Breast epithelium (tissue), 4 donors: ENCODE measurements around the gene EHF. TPM values are rescaled to one million over a fixed set of nuclear protein-coding genes. Genes with fewer than 3 reads are reported as not detected.

ENCODE experiments used
- DNase-seq, 2 donors: peaks; one replicate each; pipeline ENCODE4 v3.0.0-alpha.2; 2019; ENCODE audit warnings: low spot score in 2 of 2
- H3K27ac ChIP-seq, 2 donors: fragments of 200-600 bp; sonication (generic) in 1 of 2; one replicate each; pipeline ENCODE4 v1.5.1; 2016 to 2019; ENCODE audit warnings: mild to moderate bottlenecking in 1 of 2
- H3K27me3 ChIP-seq, 2 donors: fragments of 200-600 bp; sonication (generic) in 1 of 2; one replicate each; pipeline versions ENCODE4 v1.5.1 to v1.6.0; 2017 to 2019; ENCODE audit warnings: control low read depth in 1 of 2, mild to moderate bottlenecking in 1 of 2
- H3K36me3 ChIP-seq: fragments of 200-600 bp; one replicate; pipeline ENCODE4 v1.5.1; 2019
- H3K4me1 ChIP-seq, 2 donors: fragments of 200-600 bp; sonication (generic); one replicate each; pipeline ENCODE4 v1.5.1; 2016 to 2019; ENCODE audit warnings: control low read depth in 1 of 2
- H3K4me3 ChIP-seq, 3 donors: fragments of 200-600 bp; sonication (generic); 1 replicate in 2 of 3; 2 replicates in 1 of 3; pipeline ENCODE4 v1.5.1; 2016 to 2019; ENCODE audit warnings: mild to moderate bottlenecking in 3 of 3, moderate library complexity in 2 of 3
- H3K9me3 ChIP-seq, 2 donors: fragments of 200-600 bp; sonication (generic) in 1 of 2; one replicate each; pipeline ENCODE4 v1.5.1; 2016 to 2019; ENCODE audit warnings: control low read depth in 1 of 2
- POLR2A ChIP-seq: fragments of 450-650 bp; IDR thresholded peaks from one replicate; pipeline ENCODE4 v1.6.1; 2016; ENCODE audit warnings: antibody characterized with exemption, mild to moderate bottlenecking, moderate library complexity
- POLR2AphosphoS5 ChIP-seq, 3 donors: sonication (generic); formaldehyde crosslinking; IDR thresholded peaks; one replicate each; pipeline ENCODE4 v1.6.1; 2017; ENCODE audit warnings: antibody characterized with exemption in 3 of 3
- intact Hi-C: fragments of 100-400 bp; cut with DNase I; formaldehyde crosslinking; loops from one replicate; pipeline ENCODE4 v1.15.1; 2023; ENCODE audit warnings: low total_unique reads
- total RNA-seq, 3 donors: library from RNA; depleted of rRNA; stranded (reverse); fragments of >200 nt; gene quantifications; one replicate each; pipeline ENCODE4 v1.1.0, GENCODE V29; 2016
- TF ChIP-seq, protein P1 (sequence below), 3 donors: fragments of 450-650 bp; IDR thresholded peaks; one replicate each; pipeline ENCODE4 v1.5.1; 2016 to 2017; ENCODE audit warnings: antibody characterized with exemption in 3 of 3, mild to moderate bottlenecking in 3 of 3, moderate library complexity in 3 of 3

The EHF gene
- total RNA-seq, 3 donors from 2014 or later = 0.16 to 392 (median 132) TPM

DNA sequence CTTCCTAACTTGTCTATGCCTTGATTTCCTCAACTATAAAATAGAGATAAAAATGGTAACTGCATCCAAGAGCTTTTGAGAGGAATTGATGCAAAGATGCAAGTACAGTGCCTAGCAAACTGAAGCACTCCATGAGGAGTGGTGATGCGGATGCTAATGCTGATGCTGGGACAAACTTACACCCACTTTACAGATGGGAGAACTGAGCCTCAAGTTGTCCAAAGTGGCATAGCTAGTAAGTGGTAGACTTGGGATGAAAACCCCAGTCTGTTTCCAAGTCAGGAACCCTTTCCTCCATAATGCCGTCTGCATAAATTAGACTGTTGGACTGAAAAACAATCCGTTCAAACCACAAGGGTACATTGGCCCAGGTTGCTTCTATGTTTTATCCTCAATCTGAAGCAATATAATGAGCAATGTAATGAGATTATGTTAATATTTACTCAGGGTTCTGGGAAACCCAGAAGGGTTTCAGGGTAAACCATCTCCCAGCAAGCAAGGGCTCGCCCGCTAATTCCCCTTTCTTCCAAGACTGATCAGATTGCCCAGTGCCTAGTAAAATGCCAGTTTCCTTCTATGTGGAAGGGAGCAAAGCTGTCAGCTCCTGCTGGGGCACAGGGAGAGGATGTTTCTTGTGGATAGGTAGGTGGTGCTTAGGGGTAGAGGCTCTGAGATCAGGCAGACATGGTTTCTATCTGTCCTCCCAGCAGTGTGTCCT is 10.4 kb upstream of the EHF start:
- no peaks in the 10 kb centered on the region for H3K27me3 ChIP-seq

DNA sequence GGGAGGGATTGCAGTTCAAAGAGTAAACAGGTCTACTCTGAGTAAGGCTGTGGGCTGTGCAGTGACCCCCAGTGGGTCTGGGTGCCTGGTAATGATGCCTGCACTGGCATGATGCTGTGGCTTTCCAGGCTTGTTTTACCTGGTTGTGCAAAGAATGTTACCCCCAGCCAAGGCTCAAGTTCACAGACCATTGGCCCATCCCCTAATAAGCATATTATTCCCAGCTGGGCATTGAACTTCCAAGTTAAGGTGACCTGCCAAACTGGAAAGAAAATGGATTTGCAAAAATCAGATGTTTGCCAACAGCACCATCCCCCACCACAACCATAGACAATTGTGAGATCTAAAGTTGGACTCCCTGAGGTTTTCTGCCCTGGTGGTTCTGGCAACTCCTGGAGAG is 7.9 kb upstream of the EHF start:
- H3K27me3 ChIP-seq = no peaks in the 10 kb centered on the region
- no peaks in the 10 kb centered on the region for H3K9me3 ChIP-seq
- DNase-seq = no peak
- TF ChIP-seq POLR2A (no peak), POLR2AphosphoS5 (IDR thresholded peaks at IDR 0.05) (no peak)
- TF ChIP-seq, protein P1, sequence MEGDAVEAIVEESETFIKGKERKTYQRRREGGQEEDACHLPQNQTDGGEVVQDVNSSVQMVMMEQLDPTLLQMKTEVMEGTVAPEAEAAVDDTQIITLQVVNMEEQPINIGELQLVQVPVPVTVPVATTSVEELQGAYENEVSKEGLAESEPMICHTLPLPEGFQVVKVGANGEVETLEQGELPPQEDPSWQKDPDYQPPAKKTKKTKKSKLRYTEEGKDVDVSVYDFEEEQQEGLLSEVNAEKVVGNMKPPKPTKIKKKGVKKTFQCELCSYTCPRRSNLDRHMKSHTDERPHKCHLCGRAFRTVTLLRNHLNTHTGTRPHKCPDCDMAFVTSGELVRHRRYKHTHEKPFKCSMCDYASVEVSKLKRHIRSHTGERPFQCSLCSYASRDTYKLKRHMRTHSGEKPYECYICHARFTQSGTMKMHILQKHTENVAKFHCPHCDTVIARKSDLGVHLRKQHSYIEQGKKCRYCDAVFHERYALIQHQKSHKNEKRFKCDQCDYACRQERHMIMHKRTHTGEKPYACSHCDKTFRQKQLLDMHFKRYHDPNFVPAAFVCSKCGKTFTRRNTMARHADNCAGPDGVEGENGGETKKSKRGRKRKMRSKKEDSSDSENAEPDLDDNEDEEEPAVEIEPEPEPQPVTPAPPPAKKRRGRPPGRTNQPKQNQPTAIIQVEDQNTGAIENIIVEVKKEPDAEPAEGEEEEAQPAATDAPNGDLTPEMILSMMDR (IDR thresholded peaks at IDR 0.05) = no peak
- no peak overlapping the region for H3K27ac ChIP-seq
- H3K36me3 ChIP-seq = no peaks in the 10 kb centered on the region
- intact Hi-C loops = no loop called here
- no peak overlapping the region for H3K4me3 ChIP-seq
- no peaks in the 10 kb centered on the region for H3K4me1 ChIP-seq

More for the DNA sequence above, 10.4 kb upstream of the EHF start:
- no peak overlapping the region for H3K4me3 ChIP-seq
- intact Hi-C loops = no loop called here
- no peaks in the 10 kb centered on the region for H3K36me3 ChIP-seq
- no peak for TF ChIP-seq POLR2A
- TF ChIP-seq, protein P1 (IDR thresholded peaks at IDR 0.05) = no peak
- no peak for TF ChIP-seq POLR2AphosphoS5 (IDR thresholded peaks at IDR 0.05)
- no peak for DNase-seq
- H3K4me1 ChIP-seq = no peaks in the 10 kb centered on the region
- H3K9me3 ChIP-seq = no peaks in the 10 kb centered on the region
- no peak overlapping the region for H3K27ac ChIP-seq

GRCh38 chr11:34613552-34614056 is 7.3 kb upstream of the EHF start:
- no peak for DNase-seq
- intact Hi-C loops = no loop called here
- TF ChIP-seq POLR2A (no peak), POLR2AphosphoS5 (IDR thresholded peaks at IDR 0.05) (no peak)
- TF ChIP-seq, protein P1 (IDR thresholded peaks at IDR 0.05) = no peak
- Histone ChIP-seq H3K36me3 (no peaks in the 10 kb centered on the region), H3K9me3 (no peaks in the 10 kb centered on the region), H3K27me3 (no peaks in the 10 kb centered on the region), H3K27ac (no peak overlapping the region), H3K4me1 (no peaks in the 10 kb centered on the region), H3K4me3 (no peak overlapping the region)

GRCh38 chr11:34614344-34615104 is 6.4 kb upstream of the EHF start:
- no peaks in the 10 kb centered on the region for H3K36me3 ChIP-seq
- no peak overlapping the region for H3K4me3 ChIP-seq
- no peak for TF ChIP-seq POLR2A
- TF ChIP-seq POLR2AphosphoS5 (IDR thresholded peaks at IDR 0.05) = no peak
- TF ChIP-seq, protein P1 (IDR thresholded peaks at IDR 0.05) = no peak
- intact Hi-C loops = no loop called here
- no peaks in the 10 kb centered on the region for H3K27me3 ChIP-seq
- no peak for DNase-seq
- no peaks in the 10 kb centered on the region for H3K4me1 ChIP-seq
- no peaks in the 10 kb centered on the region for H3K9me3 ChIP-seq
- H3K27ac ChIP-seq = no peak overlapping the region

- no peak for DNase-seq
- Histone ChIP-seq H3K4me3 (no peak overlapping the region), H3K4me1 (no peaks in the 10 kb centered on the region), H3K27ac (no peak overlapping the region), H3K36me3 (no peaks in the 10 kb centered on the region), H3K27me3 (no peaks in the 10 kb centered on the region), H3K9me3 (no peaks in the 10 kb centered on the region)
- TF ChIP-seq POLR2A (no peak), POLR2AphosphoS5 (IDR thresholded peaks at IDR 0.05) (no peak)
- TF ChIP-seq, protein P1 (IDR thresholded peaks at IDR 0.05) = no peak
- intact Hi-C loops = no loop called here
These were observed 4.8 kb upstream of the EHF start for GRCh38 chr11:34616086-34616485.
